Gastrocnemius medialis (tissue), 4 donors: ENCODE results near the gene YAF2. TPM values are rescaled to one million over a fixed set of nuclear protein-coding genes. Genes with fewer than 3 reads are reported as not detected.

Experiments used
- ATAC-seq, 2 donors: fragments of 150-250 bp; one replicate each; pipeline ENCODE4 v1.9.1; 2016
- DNase-seq, 2 donors: peaks; one replicate each; pipeline ENCODE4 v3.0.0-alpha.2; 2019
- H3K27ac ChIP-seq, 4 donors: fragments of 200-600 bp; sonication (generic); 1 replicate in 1 of 4; 2 replicates in 3 of 4; pipeline ENCODE4 v1.5.1; 2016 to 2018; ENCODE audit warnings: mild to moderate bottlenecking in 2 of 4, moderate library complexity in 1 of 4
- H3K27me3 ChIP-seq, 3 donors: fragments of 200-600 bp; sonication (generic) in 2 of 3; 1 replicate in 1 of 3; 2 replicates in 2 of 3; pipeline versions ENCODE4 v1.5.1 to v1.6.0; 2016 to 2019; ENCODE audit warnings: mild to moderate bottlenecking in 1 of 3, moderate library complexity in 1 of 3
- H3K36me3 ChIP-seq, 2 donors: fragments of 200-600 bp; sonication (generic) in 1 of 2; one replicate each; pipeline ENCODE4 v1.5.1; 2017 to 2018
- H3K4me1 ChIP-seq, 2 donors: fragments of 200-600 bp; sonication (generic) in 1 of 2; one replicate each; pipeline ENCODE4 v1.5.1; 2016 to 2017; ENCODE audit warnings: mild to moderate bottlenecking in 2 of 2
- H3K4me3 ChIP-seq, 4 donors: fragments of 200-600 bp; sonication (generic) in 3 of 4; 1 replicate in 1 of 4; 2 replicates in 3 of 4; pipeline ENCODE4 v1.5.1; 2016 to 2019; ENCODE audit warnings: mild to moderate bottlenecking in 2 of 4
- H3K9me3 ChIP-seq, 3 donors: fragments of 200-600 bp; sonication (generic) in 2 of 3; 1 replicate in 1 of 3; 2 replicates in 2 of 3; pipeline ENCODE4 v1.5.1; 2016 to 2019
- CTCF ChIP-seq, 5 experiments: fragments of 450-650 bp in 3 of 5; fragments of 200-600 bp in 2 of 5; sonication (generic) in 2 of 5; IDR thresholded peaks in 4 of 5; conservative IDR thresholded peaks in 1 of 5; 1 replicate in 4 of 5; 2 replicates in 1 of 5; pipeline ENCODE4 v1.5.1; 2016 to 2019; ENCODE audit warnings: antibody characterized with exemption in 5 of 5, mild to moderate bottlenecking in 3 of 5, moderate library complexity in 3 of 5
- POLR2A ChIP-seq, 2 donors: fragments of 450-650 bp; IDR thresholded peaks; one replicate each; pipeline ENCODE4 v1.6.1; 2017; ENCODE audit warnings: antibody characterized with exemption in 2 of 2, mild to moderate bottlenecking in 2 of 2, moderate library complexity in 2 of 2
- in situ Hi-C, 4 donors: fragments of 200-750 bp; cut with MboI; loops; one replicate each; pipeline versions ENCODE4 v1.15.0 to v1.8.0; 2017; ENCODE audit warnings: low sequenced_read_pairs in 4 of 4
- intact Hi-C: fragments of 100-400 bp; cut with DNase I; formaldehyde crosslinking; loops from one replicate; pipeline ENCODE4 v1.15.1; 2023; ENCODE audit warnings: low total_unique reads
- total RNA-seq, 4 donors: library from RNA; depleted of rRNA; stranded (reverse); fragments of >200 nt; gene quantifications; one replicate each; pipeline versions ENCODE4 v1.1.0 to v1.2.3, GENCODE V29; 2016

Gene YAF2
- total RNA-seq, 4 donors from 2014 or later: 38.5 to 66.9 (median 54.5) TPM

GRCh38 chr12:42178101-42178500 is 59.9 kb downstream of the YAF2 start:
- H3K9me3 ChIP-seq: no peaks in the 10 kb centered on the region
- H3K4me3 ChIP-seq: no peak overlapping the region
- H3K36me3 ChIP-seq: no peaks in the 10 kb centered on the region
- H3K4me1 ChIP-seq: peaks cover 13 to 15% of the 10 kb centered on the region in 2 donors
- in situ Hi-C loops: no loop called here
- ATAC-seq (no peak), DNase-seq (no peak)
- H3K27ac ChIP-seq: no peak overlapping the region
- no peaks in the 10 kb centered on the region for H3K27me3 ChIP-seq
- intact Hi-C loops: no loop called here
- TF ChIP-seq CTCF (IDR thresholded peaks at IDR 0.05 in 4 of 5, conservative IDR thresholded peaks at IDR 0.05 in 1 of 5) (no peak), POLR2A (IDR thresholded peaks at IDR 0.05) (no peak)

- no peak for TF ChIP-seq POLR2A (IDR thresholded peaks at IDR 0.05)
- no peak for TF ChIP-seq CTCF (IDR thresholded peaks at IDR 0.05 in 4 of 5, conservative IDR thresholded peaks at IDR 0.05 in 1 of 5)
- no peak for ATAC-seq
- Histone ChIP-seq H3K36me3 (no peaks in the 10 kb centered on the region), H3K4me1 (no peaks in the 10 kb centered on the region), H3K27me3 (no peaks in the 10 kb centered on the region), H3K9me3 (no peaks in the 10 kb centered on the region), H3K27ac (no peak overlapping the region), H3K4me3 (no peak overlapping the region)
- no peak for DNase-seq
- intact Hi-C loops (no loop called here), in situ Hi-C loops (no loop called here)
Measured at GRCh38 chr12:42174978-42175377, 63.1 kb downstream of the YAF2 start.

GRCh38 chr12:42173961-42174521 is 64.0 kb downstream of the YAF2 start:
- in situ Hi-C loops: no loop called here
- Histone ChIP-seq H3K9me3 (no peaks in the 10 kb centered on the region), H3K36me3 (no peaks in the 10 kb centered on the region), H3K27me3 (no peaks in the 10 kb centered on the region), H3K27ac (no peak overlapping the region), H3K4me3 (no peak overlapping the region), H3K4me1 (no peaks in the 10 kb centered on the region)
- DNase-seq (no peak), ATAC-seq (no peak)
- intact Hi-C loops: no loop called here
- TF ChIP-seq CTCF (IDR thresholded peaks at IDR 0.05 in 4 of 5, conservative IDR thresholded peaks at IDR 0.05 in 1 of 5) (no peak), POLR2A (IDR thresholded peaks at IDR 0.05) (no peak)

- Histone ChIP-seq H3K4me1 (no peaks in the 10 kb centered on the region), H3K9me3 (no peaks in the 10 kb centered on the region), H3K4me3 (no peak overlapping the region), H3K27ac (no peak overlapping the region), H3K27me3 (no peaks in the 10 kb centered on the region), H3K36me3 (no peaks in the 10 kb centered on the region)
- DNase-seq (no peak), ATAC-seq (no peak)
- TF ChIP-seq CTCF (IDR thresholded peaks at IDR 0.05 in 4 of 5, conservative IDR thresholded peaks at IDR 0.05 in 1 of 5) (no peak), POLR2A (IDR thresholded peaks at IDR 0.05) (no peak)
- intact Hi-C loops: no loop called here
- in situ Hi-C loops: no loop called here
Measured at GRCh38 chr12:42172441-42173210, 65.4 kb downstream of the YAF2 start.
